SK-N-DZ (cell line): ENCODE data around the gene NRP1.

Source experiments
- DNase-seq: peaks from one replicate; pipeline ENCODE4 v3.0.0-alpha.2; 2015; ENCODE audit warnings: low spot score

The NRP1 gene

GRCh38 chr10:33291053-33291592 is 43.3 kb downstream of the NRP1 start:
- no peak for DNase-seq

- peak; percentile 51 for DNase-seq
Observed at GRCh38 chr10:33290321-33291052, 44.0 kb downstream of the NRP1 start.

DNA sequence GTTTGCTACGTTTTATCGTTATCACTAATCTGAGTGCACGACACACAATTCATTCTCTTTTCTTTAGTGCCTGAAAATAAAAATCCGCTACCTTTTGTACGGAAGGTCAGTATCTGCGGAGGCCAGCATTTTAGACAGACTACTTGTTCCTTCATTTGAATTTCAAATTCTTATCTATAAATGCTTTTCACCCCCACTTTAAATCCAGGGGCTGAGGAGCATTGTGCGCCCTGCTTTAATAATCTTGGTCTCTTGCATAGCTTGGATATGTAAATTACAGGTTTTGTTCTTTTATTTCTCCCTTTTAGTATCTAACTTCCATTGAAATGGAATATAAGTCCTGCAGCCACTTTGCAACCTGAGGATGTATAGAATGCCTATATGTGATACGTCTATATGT is 44.7 kb downstream of the NRP1 start:
- DNase-seq: no peak

- no peak for DNase-seq
Observed at GRCh38 chr10:33288127-33288526, 46.3 kb downstream of the NRP1 start.

DNA sequence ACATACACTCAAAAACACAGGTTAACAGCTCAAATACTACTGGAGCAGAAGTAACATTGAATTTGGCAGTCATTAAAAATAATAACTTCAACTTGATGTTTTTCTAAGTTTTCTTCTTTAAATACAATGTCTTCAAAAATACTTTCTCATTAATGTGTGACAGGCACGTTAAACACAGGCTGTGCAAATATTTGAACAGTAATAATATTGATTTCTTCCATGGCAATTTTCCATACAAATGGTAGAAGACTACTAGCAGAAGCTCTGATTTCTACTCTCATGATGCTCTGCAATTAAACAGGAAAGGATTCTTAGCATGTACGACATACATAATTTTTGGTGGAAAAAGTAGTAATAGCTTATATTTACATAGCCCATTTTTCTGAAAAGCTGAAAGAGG is 47.4 kb downstream of the NRP1 start:
- DNase-seq: no peak

GRCh38 chr10:33286157-33286934 is 48.1 kb downstream of the NRP1 start:
- no peak for DNase-seq

- DNase-seq: no peak
Observed at GRCh38 chr10:33284945-33285344, 49.5 kb downstream of the NRP1 start.

- DNase-seq: peak; percentile 7
Observed at GRCh38 chr10:33279811-33280602, 54.5 kb downstream of the NRP1 start.

DNA sequence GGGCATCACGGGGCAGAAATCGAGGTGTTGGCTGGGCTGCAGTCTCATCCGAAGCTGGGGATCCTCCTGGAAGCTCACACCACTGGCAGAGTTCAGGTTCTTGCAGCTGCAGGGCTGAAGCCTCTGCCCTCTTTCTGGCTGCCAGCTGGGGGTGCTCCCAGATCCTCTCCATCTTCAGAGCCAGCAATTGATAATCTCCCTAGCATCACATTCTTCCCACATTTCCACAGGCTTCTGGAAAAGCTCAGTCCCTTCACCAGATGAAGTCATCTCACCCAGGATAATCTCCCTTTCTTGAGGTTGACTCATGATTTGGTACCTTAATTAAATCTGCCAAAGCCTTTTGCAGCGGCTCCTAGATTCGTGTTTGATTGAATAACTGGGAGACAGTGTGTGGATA is 55.2 kb downstream of the NRP1 start:
- peak; percentile 42 for DNase-seq

DNA sequence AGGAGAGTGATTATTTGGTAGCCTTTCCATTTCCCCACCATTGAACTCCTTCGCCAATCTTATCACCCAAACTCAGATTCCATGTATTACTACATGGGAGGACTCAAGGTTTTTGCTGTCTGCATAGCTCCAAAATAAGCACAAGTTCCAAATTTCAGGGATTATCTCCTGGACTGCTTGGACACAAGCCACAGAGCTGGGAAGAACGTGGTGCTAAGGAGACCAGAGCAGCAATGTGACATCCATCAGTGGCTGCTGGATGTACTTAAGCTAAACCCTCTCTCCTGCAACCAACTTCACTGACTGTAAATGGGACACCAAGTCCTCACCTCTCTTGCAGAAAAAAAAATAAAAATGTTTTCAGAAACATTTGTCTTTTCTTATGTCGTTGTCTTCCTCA is 56.3 kb downstream of the NRP1 start:
- no peak for DNase-seq

DNA sequence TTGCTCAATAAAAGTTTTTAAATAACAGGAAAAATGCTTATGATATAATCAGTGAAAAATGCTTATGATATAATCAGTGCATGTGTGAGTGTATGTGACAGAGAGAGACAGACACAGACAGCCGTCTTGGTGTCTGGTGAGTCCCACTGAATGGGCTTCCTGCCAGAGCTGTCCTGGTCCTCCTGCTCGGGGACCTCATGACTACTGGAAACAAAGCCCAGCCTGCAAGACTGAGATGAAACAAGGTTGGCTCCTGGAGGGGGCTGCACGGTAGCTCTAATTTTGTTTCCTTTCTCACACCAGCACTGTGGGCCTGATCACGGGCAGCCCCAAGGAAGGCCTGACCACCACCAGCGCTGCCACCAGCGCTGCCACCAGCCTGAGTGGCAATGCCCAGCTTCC is 57.3 kb downstream of the NRP1 start:
- peak; percentile 53 for DNase-seq

GRCh38 chr10:33276282-33276923 is 58.1 kb downstream of the NRP1 start:
- no peak for DNase-seq

DNA sequence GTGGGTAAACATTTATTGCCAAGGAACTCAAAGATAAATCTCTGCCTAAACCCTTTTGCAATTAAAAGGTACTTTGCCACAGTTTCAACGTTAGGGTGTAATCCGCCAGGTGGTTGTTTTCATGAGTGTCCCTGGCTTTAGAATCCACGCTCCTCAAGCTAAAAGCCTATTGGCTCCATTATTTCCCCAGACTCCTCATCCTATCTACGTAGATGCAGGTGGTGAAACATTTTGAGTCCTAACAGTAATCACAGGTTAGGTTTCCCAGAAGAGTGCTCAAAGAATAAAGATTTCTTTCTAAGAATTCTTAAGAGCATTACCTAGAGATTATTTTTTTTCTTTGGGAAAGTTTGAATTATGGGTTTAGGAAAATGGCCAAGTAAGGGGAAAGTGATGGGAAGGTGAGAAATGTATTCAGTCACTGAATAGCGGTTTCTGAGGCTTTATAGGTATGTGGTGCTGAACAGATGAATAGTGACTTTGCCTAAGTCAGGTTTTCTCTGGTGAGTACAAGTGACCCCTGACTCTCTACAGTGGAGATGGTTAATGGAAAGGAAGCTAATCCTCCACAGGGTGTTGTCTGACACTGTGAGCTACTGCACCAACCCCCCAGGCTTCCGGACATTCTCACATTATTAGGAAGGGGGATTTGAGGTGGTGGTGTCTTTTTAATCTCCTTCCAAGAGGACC is 60.2 kb downstream of the NRP1 start:
- DNase-seq: no peak

DNA sequence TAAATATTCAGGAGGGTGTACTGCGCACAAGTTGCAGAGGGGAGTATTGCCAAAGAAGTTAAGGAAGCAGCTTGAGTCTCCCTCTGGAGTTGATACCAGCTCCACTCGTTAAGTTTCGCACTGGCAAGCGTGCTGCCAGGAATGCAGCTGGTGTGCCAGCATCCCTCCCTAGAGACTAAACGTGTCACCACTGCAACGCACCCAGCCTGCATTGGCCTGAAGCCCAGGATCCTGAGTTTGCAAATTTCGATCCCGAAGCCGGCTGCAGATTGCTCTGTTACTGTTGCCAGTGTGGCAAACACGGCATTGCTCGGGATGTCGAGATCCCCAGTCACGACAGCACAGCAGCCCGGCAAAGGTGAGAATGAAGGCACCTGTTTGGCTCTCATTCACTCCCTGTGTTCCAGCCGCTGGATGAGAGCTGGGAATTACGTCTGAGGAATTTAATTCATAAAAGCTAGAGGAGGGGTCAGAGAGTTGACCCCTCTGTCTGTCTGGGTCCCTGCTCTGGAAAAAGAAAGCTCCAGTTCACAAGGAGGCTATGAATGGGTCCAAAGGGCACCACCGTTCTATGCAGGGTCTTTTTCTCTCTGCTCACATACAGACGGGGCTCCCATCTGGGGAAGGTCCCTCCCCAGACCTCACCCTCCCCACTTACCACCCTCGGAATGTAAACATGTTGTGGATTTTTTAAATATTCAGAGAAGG is 61.0 kb downstream of the NRP1 start:
- no peak for DNase-seq

DNA sequence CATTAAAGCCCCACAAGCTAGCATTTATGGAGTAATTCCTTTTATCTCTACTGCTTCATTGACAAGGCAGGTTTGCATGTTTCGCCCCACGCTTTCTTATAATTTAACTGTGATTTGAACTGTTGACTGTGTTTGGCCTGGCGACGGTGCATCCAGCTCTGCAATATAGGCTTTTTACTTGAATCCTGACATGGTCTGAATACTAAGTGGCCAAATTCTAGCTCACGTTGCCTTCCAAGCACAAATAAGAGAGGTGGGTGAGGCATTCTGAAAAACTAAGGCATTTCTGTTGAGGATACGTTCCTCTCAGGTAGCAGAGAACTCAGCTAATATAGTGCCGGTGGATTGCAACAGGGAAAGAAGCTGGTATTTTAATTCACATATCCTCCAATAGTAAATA is 61.8 kb downstream of the NRP1 start:
- no peak for DNase-seq

- peak; percentile 35 for DNase-seq
Observed at GRCh38 chr10:33271969-33272583, 62.4 kb downstream of the NRP1 start.

DNA sequence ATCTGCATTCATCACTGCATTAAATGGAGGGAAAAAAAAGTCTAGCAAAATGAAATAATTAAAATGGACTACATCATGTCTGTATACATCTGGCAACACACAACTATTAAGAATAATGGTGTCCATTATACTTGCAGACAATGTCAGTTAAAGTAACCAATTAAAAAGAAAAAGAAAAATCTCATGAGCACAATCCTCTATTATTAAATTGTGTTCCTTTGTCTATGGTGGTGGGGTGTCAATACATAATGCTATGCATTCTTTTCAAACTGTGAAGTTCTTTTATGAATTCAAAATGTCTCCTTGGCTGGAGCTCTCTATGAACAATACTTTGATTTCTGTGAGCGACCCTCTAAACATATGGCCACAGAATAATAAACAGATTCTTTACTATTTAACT is 63.5 kb downstream of the NRP1 start:
- no peak for DNase-seq

- DNase-seq: no peak
Observed at GRCh38 chr10:33267708-33268107, 66.8 kb downstream of the NRP1 start.

DNA sequence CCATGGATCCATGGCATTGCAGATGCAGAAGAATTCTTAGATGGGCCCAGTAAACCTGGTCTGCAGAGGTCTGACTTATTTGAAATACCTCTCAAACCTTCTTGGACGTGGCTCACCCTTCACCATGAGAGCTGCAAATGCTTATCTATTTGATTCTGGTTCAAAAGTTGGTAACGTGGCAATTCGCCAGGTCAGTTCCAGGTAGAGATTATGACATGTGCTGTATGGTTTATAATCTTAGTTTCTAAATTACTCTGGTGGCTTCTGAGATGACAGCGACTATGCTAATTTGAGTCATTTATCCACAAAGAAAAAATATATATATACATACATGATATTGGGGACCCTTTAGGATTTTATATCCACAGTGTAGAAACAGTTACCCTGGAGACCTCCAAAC is 68.8 kb downstream of the NRP1 start:
- no peak for DNase-seq

GRCh38 chr10:33263453-33263852 is 71.0 kb downstream of the NRP1 start:
- no peak for DNase-seq
